HG03342 (cell line): ENCODE data around the gene CTTNBP2.

Source experiments
- ATAC-seq: cut with Tn5 transposase; IDR thresholded peaks from one replicate; pipeline ENCODE4 v1.9.1; 2021; ENCODE audit warnings: mild to moderate bottlenecking, moderate library complexity; ENCODE audit not compliant: unreplicated experiment

CTTNBP2 gene

GRCh38 chr7:117829450-117830117 is 43.7 kb downstream of the CTTNBP2 start:
- ATAC-seq = no peak

DNA sequence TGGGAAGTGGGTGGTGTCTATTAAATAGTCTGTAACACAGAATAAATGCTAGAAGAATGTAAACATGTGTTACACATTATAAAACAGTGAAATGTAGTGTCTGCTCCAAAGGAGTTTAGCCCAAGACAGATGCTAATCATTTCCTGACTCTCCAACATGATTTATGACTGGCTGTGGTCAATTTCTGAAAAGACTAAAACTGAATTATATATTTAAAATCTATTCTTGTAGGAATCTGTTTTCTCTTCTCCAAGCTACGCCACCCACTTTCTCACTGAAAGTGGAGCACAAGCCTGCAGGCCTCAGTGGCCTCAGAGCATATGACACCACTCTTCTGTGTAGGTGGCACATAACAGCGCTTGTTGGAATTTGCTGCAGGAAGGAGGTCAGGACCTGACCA is 44.4 kb downstream of the CTTNBP2 start:
- no peak for ATAC-seq

DNA sequence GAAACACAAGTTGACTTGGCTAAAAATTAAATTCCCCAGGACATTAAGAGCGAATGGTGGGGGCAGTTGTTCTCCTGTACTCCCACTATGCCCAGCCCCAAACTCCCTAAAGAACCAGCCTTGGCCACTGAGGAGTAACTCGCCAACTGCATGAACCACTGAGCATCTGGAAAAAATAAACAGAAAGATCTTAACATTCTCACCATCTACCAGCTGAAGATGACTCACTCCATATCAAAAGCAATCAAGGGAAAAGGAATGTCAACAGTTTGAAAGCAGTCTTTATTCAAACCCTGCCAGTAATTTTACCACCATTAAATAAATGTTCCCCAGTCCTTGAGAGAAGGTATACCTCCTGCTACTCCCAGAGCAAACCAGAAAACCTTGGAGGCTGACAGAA is 45.4 kb downstream of the CTTNBP2 start:
- ATAC-seq = no peak

GRCh38 chr7:117825132-117825531 is 48.1 kb downstream of the CTTNBP2 start:
- ATAC-seq = no peak

DNA sequence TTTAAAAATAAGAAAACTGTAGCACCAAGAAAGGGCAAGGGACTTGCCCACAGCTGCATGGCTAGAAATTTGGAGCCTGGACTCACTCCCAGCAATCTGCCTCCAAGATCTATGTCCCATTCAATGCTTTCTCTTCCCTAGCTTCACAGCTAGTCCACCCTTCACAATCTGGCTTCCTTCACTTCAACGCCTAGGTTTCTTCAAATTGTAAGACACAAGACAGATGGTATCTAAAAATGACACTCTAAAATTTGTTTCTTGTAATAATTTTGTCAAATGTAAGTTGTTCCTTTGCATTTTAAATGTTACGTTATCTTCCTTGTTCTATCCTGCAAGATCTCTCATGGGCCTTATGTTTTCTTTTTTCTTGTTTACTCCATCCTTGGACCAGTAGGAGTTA is 48.6 kb downstream of the CTTNBP2 start:
- ATAC-seq = no peak

DNA sequence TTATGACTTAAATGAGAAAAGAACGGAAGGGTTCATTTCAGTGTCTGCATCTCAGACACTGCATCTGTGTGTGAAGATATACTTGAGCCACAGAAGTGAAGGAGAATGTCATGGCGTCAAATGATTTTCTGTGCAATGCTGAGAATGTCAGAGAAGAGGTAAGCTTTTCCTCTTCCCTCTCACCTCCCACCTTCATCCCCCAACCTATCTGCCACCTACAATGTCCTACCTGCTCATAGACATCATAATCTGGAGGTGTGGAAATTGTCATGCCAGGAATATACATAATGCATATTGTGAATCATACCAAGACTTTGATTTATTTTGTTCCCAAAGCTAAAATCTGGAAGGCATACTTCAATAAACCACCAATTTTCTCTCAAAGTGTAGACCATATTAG is 53.7 kb downstream of the CTTNBP2 start:
- no peak for ATAC-seq

DNA sequence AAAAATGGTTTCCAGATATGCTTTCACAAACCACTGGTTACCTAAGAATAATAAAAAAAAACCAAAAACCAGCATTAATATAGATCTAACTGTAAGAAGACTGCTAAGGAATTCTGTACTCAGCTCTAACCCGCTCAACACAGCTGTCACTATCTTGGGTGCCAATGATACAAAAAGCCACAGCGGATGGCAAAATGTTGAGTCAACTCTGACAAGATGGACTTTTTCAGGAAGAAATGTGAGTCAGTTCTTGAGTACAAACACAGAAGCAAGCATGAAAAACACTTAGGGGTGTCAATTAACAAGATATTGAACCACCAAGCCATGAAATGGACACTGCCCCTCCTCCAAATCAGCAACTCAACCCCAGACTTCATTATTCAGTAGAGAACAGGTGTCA is 55.0 kb downstream of the CTTNBP2 start:
- no peak for ATAC-seq

GRCh38 chr7:117816727-117817126 is 56.5 kb downstream of the CTTNBP2 start:
- no peak for ATAC-seq

DNA sequence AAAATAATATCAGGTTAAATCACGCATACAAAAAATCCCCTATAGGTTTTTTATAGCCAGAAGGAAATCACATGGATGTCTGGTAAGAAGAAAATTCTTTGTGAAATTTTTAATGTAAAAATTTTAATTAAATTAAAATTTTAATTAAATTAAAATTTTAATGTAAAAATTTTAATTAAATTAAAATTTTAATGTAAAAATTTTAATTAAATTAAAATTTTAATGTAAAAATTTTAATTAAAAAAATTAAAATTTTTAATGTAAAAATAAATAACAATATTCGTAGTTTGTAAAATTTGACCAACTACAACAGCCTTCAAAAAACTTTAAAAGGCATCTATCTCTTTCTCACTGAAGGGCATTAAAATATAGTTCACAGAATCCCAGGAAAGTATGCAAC is 61.5 kb downstream of the CTTNBP2 start:
- ATAC-seq = no peak

- no peak for ATAC-seq
These were observed 62.4 kb downstream of the CTTNBP2 start for GRCh38 chr7:117810642-117811512.

DNA sequence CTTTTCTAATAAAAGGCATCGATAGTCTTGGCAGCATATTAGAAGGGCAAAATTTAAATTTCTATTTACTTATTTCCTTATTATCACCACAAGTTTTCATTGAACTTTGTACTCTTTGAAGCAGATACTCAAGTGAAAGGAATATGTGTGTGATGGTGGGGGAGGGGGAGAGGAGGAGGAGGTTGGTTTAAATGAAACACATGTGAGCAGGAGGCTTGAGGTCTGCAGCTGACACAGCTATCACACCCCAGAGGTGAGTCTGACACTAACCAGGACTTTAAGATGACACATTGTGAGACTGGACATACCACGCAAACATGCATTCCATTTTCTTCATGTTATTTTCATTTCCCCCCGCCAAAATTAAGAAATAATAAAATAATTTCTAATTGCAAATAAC is 63.3 kb downstream of the CTTNBP2 start:
- ATAC-seq = peak; percentile 53

GRCh38 chr7:117808910-117809705 is 64.1 kb downstream of the CTTNBP2 start:
- ATAC-seq = no peak

DNA sequence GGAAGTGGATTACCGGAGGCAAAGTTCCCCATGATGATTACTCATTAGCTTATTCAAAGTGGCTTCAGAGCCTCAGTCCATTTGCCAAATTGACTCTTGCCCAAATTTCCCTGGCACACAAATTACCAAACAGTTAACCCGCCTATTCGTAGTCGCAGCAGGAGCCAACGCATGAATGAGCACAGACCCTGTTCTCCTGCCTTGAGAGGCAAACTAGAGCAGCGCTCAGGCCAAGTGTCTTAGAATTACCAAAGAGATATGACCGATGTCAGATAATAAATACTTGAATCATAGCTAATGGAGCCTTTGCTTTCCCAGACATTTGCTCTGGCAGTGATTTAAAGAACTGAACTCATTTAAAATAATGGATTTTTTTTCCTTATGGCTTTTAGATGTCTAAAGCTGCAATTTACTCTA is 64.9 kb downstream of the CTTNBP2 start:
- no peak for ATAC-seq

DNA sequence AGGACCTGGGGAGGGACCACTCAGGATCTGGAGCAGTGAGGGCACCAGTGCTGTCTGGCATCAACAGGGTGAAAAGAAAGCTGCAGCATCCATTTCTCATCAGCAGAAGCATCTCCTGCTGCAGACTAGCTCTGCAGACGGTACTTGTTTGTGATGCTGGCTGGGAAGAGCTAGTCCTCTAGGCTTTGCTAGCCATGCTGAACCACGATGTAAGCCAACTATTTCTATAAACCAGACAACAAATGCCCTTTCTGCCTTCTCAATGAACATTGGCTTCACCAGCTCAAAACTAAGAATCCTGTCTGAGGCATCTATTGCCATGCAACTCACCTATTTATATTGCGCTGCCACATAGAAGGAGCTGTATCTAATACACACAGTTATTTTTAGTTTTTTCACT is 65.6 kb downstream of the CTTNBP2 start:
- ATAC-seq = no peak

- ATAC-seq = no peak
These were observed 67.2 kb downstream of the CTTNBP2 start for GRCh38 chr7:117806011-117806410.

DNA sequence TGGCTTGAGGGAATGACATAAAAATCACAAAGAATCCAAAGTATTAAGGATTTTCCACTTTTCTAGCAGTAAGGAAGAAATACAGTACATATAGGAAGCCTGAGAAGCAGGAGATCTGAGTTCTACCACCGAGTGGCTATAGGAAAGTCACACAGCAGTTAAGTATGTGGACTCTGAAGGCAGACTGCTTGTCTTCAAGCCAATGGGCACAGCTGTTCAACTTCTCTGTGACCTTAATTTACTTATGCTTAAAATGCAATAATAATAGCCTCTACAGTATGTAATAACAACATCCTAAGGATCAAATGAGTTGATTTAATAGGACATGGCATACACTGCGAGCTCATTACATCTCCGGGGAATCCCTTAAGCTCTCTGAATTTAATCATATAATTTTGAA is 68.0 kb downstream of the CTTNBP2 start:
- no peak for ATAC-seq

GRCh38 chr7:117803476-117803875 is 69.8 kb downstream of the CTTNBP2 start:
- ATAC-seq = no peak

DNA sequence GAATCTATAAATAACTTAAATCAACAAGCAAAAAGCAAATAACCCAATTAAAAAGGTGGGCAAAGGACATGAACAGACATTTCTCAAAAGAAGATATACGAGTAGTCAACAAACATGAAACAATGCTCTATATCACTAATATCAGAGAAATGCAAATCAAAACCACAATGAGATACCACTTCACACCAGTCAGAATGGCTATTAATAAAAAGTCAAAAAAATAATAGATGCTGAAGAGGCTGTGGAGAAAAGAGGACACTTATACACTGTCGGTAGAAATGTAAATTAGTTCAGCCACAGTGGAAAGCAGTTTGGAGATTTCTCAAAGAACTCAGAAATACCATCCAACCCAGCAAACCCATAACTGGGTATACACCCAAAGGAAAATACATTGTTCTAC is 70.6 kb downstream of the CTTNBP2 start:
- no peak for ATAC-seq

DNA sequence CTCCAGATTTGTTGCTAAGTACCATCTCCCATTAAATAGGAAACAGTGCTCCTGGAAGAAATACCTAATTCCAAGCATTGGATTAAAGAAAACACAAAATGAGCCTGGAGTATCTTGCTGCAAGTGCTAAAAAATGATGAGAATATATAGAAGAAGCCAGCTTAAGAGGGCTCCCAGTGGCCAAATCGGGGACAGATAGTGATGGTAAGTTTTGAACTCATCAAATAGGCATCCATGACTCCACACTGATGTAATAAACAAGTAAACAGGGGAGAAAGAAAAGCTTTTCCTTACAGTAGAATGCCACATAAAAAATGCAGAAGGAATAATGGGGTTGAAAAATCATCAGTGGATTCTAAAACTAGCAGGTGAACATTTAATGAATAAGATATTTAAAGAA is 72.4 kb downstream of the CTTNBP2 start:
- no peak for ATAC-seq

GRCh38 chr7:117800406-117800805 is 72.8 kb downstream of the CTTNBP2 start:
- ATAC-seq = no peak

DNA sequence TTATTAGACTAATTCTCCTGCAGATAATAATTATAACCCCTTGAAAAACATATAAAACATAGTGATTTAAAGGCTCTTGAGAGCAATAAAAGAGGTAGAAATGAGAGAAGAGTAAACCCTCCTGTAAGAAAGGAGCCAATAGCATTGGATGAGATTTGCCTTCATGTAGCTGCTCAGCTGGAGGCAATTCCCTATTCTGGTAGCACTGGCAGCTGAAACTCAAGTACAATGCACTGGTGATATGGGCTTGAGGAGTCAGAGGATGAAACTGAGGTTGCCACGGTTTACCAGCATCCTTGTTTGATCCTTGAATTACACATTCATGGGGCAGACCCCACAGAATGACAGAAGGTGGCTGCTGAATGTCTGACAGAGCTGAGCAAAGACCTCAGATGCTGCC is 76.4 kb downstream of the CTTNBP2 start:
- ATAC-seq = no peak

- no peak for ATAC-seq
These were observed 79.3 kb downstream of the CTTNBP2 start for GRCh38 chr7:117793976-117794375.
